C1 segment of cervical spinal cord (tissue), 14 donors: ENCODE measurements around the gene BGN.
A peak's percentile ranks its signal among the peaks of the same experiment; 100 is the strongest.

Experiments
- DNase-seq, 14 donors: peaks; one replicate each; lab custom pipeline; 2025; lab: John Stamatoyannopoulos, UW

BGN gene

DNA sequence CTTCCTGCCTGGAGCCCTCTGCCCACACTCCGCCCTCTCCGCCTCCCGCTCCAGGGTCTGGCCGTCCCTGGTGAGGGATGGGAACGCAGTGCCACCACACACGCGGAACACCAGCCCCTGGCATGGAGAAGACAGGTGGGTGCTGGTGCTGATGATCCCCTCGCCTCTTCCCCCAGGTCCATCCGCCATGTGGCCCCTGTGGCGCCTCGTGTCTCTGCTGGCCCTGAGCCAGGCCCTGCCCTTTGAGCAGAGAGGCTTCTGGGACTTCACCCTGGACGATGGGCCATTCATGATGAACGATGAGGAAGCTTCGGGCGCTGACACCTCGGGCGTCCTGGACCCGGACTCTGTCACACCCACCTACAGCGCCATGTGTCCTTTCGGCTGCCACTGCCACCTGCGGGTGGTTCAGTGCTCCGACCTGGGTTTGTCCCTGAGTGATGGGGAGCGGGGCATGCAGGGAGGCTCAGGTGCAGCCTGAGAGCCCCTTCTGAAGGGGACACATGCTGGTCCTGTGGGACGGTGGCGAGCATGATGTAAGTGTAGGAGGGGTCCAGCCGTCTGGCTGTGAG lies 9.8 kb downstream of the BGN start:
- no peak for DNase-seq

DNA sequence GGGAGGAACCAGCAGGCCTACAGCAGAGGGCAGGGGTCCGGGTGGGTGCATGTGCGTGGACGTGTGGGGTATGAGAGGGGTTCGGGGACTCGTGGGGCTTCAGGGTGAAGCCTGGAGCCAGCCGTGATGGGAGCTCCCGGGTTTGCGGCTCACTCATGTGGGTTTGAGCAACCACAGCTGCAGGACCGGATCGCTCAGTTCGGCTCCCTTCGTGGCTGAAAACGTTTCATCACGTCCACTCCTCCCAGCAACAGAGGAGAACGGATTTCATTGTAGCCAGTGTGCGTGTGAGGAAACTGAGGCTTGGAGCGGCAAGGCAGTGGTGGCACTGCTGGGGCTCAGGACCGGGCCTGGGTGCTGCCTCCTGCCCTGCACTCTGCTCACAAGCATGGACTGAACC lies 10.6 kb downstream of the BGN start:
- no peak for DNase-seq

DNA sequence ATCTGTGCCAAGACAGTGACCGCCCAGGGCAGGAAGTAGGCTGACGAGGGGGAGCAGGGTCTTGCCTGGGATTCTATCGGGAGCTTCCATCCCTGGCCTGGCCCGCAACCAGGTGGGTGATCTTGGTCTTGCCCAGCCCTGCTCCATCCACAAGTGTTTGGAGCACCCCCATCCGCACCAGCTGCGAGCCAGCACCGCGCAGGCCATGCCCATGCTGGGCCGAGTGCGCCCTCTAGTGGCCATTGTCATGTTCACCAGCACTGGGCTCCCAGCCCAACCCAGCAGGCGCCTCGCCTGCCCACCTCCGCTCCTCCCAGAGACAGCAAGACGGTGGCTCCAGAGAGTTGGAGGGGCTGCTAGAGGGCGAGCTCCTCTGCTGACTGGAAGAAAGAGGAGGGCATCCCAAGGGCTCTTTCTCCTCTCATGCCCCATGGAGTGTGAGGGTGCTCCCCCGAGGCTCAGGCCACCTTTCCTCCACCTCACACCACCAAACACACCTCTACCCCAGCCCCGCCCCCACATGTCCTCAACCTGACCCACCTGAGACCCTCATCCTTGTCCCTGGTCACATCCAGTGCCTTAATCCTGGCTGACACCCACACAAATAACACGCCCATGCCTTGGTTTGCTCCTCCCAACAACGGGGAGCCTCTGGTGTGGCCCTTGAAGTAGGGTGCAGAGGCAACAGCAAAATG lies 12.9 kb downstream of the BGN start:
- peak in 13 of 14 donors; percentile 6 to 78 (median 50) for DNase-seq

DNA sequence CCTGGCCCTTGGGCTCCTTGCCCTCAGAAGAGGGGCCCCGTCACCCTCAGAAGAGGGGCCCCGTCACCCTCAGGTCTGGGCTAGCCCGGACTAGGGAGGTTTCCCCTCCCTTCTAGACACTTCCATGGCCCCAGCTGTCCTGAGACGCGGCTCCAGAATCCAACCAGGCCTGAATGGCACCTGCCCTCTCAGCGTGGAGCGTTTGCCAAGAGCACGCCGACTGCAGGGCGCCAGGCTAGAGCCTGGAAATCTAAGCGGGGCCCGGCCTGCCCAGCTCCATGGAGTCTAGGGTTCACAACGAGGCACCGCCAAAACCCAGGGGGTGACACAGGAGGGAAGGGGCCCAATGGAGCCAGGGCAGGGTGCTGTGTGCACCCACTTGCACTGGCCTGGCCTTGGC lies 14.8 kb downstream of the BGN start:
- DNase-seq = peak in 1 of 14 donors; percentile 42

DNA sequence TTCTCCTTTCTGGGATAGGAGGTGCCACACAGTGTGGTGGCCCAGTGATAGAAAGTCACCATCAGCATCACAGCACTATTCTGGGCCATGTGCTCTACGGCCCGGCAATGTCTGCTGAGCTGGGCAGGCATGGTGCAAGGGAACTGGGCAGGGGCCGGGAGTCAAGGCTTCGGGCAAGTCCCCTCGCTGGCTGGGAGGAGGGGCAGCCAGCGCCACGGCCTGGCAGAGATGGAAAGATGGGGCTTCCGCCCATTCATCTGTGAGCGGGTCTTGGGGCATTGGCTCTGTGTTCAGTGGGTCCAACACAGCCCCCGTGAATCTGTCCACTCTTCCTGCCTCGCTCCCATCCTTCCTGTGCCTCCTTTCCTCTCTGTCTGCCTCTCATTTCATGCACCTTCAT lies 15.6 kb downstream of the BGN start:
- no peak for DNase-seq

DNA sequence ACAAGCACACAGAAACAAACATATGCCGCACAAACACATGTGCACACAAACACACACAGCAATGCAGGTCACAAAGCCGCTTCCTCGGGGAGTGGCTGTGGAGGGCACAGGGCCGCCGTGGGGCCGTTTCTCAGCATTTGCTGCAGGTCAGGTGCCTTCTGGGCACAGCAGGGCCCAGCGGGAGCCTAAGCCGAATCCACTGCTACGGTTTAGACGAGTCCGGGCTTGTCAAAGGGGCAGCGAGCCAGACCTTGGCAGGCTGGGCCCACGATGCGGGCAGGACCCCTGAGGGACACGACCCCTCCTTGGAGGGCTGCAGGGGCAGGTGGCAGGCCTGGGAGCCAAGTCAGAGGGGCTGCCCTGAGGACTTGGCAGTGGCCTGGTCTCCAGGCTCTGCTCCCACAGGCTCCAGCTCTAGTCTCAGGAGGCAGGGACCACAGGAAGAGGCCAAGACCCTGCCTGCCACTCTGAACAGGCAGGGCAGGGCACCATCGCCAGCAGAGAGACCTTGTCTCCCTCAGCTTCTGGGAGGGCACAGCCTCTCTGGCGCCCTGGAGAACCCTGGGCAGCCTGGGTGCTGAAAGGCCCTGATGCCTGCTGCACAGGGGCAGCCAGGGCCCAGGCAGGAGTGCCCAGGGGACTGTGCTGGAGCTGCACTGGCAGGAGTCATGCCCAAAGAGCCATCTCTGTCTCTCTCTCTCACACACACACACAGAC lies 17.2 kb downstream of the BGN start:
- no peak for DNase-seq

DNA sequence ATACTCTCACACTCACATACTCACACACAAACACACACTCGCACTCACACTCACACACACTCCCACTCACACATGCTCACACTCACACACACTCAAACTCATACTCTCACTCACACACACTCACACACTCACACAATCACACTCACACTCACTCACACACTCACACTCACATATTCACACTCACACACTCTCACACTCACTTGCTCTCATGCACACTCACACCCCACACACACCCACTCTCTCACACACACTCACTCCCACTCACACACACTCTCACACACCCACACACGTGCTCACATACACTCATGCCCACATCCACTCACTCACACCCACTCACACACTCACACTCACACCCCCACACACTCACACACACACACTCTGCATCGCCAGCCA lies 17.7 kb downstream of the BGN start:
- DNase-seq = no peak

DNA sequence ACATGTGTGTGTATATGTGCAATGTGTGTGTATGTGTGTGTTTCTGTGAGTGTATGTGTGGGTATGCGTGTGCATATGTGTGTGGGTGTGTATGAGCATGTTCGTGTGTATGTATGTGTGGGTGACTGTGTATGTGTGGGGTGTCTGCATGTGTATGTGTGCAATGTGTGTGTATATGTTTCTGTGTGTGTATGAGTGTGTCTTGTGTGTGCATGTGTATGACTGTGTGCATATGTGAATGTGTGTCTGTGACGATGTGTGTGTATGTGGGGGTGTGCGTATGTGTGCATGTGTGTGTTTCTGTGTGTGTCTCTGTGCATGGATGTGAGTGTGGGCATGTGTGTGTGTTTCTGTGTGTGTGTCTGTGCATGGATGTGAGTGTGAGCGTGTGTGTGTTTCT lies 18.5 kb downstream of the BGN start:
- no peak for DNase-seq

DNA sequence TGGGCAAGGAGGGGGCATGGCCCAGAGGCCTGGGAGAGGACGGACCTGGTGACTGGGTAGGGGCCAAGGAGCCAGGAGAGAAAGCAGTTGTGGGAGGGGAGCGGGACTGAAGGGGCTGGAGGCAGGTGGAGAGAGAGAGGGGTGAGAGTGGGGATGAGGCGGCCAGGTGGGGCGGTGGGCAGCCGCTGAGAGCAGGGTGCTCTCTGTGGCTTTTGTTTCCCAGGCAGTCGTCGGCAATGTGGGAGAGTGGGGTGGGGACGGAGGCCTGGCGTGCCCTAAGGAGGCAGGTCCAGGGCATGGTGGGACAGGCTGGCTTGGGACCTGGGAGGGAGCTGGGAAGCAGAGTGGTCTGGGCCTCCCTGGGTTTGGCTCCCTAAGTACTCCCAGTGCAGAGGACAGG lies 19.5 kb downstream of the BGN start:
- no peak for DNase-seq

DNA sequence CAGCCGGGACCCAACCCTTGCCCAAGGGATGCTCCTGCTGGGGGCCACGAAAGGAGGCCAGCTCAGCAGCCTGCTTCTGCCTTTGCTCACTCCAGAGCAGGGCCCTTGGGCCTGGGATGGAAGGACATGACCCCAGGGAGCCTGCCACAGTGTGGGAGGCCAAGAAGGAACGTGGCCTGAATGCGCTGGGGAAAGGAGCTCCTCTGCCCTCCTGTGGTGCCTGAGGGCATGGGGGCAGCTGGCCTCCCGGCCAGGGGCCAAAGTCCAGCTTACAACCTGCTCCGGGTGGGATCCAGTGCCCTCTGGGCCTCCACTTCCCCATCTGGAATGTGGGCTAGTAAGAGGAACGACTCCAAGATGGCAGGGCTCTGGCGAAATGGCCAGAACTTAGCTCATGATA lies 20.7 kb downstream of the BGN start:
- no peak for DNase-seq

DNA sequence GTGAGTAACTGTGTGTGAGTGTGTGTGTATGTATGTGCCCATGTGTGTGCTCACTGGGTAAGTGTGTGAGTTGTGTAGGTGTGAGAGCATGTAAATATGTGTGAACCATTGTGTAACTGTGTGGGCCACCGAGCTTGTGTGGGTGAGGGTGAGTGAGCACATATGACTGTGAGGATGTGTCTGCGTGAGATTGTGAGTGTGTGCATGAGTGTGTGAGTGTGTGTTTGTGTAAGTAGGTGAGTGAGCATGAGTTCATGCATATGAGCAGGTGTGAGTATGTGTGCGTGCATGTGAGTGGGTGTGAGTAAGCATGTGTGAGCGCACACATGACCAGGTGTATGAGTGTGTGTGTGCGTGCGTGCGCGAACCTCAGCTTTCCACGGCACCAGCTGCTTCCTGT lies 21.3 kb downstream of the BGN start:
- no peak for DNase-seq

DNA sequence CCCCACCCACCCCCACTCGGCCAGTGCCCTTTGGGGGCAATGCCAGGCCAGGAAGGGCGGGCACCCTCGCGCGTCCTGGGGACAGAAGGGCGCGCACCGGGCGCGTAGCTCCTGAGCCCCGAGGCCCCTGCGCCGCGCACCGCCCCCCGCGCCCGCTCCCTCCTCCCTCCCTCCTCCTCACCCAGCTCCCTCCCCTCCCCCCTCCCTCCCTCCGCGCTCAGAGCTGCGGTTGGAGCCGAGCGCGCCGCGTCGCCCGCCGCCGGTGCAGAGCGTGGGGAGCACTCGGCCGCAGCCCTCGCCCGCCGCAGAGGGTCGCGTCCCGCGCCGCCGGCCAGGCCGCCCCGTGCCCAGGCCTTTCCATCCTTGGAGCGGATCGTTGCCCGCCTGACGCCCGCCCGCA lies 22.6 kb downstream of the BGN start, which contains the start of gene ATP2B3:
Gene ATP2B3 (plus strand): TSS at position 220 of the 400 bp plus-strand sequence. CDS start 18,606 bp downstream, outside the sequence.
- DNase-seq = no peak

DNA sequence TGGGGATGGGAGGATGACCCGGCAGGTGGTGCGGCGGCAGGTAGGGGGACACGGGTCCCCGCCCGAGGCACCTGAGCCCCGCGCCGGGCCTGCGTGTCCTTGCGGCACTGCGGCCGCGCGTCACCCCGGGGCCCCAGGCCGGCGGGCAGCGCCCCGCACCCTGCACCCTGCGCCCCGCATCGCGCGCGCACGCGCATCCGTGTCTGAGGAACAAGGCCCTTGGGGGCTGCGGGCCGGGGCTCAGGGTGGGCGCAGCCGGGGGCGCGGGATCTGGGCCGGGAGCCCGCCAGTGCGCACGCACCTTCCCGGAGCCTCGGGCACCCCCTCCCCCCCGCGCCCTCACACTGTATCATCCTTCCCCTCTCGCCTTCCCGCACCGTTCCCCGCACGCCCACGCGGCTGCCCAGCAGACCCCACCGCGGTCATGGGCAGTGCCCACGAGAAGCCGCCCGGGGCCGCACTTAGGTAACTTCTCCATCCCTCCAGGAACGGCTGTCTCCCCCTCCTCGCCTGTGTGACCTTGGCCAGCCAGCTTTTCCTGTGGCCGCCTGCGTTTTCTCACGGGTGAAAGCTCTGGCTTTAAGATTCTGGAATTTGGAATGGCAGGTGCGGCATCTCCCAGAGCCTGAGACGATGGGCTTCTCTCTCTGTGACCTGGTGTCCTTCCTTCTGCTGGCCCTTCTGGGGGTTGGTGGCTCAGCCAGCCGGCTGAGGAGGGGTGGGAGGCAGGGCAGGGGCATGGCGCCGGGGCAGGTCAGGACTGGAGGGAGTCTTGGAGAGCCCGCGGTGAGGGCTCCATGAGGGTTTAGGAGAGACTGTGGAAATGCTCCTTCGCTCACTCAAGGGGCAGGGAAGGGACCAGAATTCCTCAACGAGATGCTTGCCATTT lies 23.4 kb downstream of the BGN start:
- DNase-seq = no peak

DNA sequence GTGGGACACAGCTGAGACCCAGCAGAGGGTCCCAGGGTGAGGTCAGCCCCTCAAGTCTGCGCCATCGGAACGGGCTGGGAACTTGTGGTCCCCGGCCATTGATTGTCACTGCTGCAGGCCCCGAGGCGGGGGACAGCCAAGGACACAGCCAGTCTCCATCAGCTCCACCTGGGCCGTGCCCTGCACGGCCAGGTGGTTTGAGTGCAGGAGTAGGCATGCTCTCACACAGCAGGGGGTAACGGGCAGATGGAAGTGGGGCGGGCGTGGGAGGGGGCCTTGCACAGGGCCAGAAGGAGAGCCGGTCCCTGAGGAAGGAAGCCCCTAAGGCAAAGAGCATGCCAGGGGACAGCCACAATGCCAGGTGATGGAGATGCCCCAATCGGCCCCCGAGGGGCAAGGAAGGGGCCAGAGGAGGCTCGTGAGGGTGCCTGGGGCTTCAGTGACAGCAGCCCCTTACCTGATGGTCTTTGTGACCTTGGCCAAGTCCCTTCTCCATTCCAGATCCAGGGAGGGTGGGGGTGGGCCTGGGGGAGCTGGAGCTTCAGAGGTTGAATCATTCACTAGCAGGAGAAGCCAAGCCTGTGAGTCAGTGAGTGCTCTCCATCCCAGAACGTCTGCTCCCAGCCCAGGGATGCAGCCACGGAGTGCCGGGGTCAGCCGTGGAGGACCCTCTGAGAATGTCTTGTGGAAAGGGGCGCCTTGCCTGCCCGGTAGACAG lies 24.9 kb downstream of the BGN start:
- DNase-seq = peak in 1 of 14 donors; percentile 53

DNA sequence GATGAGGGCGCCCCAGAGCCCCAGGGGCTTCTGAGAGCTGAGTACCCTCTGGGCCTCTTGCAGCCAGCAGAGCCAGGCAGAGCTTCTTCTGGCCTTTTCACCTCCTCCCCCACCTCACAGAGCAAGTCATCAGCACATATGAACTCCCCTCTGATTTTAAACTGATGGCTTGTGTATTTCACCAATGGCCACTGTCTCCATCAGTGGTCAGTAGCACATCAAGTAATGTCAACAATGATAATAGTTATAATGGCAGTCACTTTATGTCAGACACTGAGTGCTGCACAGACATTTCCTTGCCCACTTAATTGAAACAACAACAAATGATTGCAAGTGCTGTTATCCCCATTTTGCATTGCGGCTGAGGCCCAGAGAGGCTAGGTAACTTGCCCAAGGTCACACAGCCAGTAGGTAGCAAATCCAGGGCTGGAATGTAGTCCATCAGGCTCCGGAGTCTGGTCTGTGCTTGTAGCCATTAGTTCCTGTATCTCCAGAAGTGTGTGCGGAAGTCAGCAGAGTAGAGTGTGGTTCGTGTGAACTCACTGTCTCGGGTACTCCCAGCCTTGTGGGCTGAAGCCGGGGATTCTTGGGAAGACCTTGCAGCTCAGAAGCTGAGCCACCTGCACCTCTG lies 25.6 kb downstream of the BGN start:
- DNase-seq = no peak

DNA sequence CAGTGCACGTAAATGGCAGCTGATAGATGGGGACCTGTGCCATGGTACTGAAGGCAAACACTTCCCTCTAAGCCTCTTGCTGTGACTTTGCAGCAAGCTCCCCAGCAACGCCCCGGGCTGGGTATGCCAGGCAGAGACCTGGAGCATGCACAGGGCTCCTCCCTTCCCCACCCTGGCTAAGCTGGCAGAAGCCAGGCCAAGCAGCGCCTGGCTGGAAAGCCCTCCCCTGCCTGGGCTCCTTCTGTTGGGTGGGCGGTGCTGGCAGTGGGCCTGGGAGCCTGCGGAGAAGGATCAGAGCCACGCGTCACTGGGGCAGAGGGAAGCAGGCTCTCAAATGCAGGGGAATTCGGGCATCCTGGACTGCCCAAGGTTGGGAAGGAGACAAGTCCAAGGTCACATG lies 26.3 kb downstream of the BGN start:
- DNase-seq = peak in 5 of 14 donors; percentile 3 to 90 (median 27)

DNA sequence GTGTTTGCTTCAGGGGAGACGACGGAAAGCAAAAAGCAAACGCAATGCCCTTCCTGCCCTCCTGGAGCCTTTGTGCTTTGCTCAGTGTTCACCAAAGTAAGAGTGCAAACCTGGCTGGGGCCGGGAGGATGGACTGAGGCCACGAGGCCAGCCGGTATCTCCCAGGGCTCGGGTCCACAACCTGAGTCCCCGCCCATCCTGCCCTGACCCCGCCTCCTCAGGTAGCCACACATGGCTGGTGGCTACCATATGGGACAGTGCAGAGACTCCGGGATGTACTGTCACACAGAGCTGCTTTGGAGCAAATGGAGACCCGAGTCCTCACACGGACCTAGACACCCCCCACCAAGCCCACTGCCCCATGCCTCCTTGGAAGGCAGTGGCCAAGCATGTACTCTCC lies 27.5 kb downstream of the BGN start:
- DNase-seq = peak in 1 of 14 donors; percentile 30

DNA sequence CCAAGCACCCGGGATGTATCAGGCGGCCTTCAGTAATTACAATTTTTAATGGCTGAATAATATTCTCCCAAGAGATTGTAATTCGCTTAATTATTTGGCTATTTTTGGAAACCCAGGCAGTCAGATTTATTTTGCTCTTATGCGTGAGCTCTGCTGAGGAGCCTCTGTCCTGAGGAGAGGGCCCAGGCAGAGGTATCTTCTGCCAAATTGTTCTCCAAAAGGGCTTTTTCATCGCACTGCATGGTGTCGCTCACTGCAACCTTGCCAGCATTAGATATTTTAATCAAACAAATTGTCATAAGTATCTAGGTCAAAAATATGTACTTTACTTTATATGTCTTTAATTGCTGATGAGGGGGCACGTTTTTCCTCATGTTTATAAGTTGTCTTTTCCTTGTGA lies 28.5 kb downstream of the BGN start:
- DNase-seq = peak in 1 of 14 donors; percentile 66

DNA sequence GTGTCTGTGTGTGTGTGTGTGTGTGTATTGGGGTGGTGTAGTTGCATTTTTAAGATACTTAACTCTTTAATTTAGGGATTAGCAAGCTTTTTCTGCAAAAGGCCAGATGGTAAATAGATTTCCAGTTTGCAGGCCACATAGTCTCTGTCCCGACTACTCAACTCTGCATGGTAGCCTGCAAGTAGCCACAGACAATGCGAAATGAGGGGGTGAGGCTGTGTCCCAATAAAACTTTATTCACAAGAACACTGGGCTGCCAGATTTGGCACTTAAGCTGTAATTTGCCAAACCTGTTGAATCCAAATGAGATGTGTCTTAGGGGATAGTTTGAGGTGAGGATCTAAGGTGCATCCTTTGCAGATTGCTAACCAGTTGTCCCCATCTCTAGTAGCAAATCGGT lies 29.5 kb downstream of the BGN start:
- DNase-seq = no peak

DNA sequence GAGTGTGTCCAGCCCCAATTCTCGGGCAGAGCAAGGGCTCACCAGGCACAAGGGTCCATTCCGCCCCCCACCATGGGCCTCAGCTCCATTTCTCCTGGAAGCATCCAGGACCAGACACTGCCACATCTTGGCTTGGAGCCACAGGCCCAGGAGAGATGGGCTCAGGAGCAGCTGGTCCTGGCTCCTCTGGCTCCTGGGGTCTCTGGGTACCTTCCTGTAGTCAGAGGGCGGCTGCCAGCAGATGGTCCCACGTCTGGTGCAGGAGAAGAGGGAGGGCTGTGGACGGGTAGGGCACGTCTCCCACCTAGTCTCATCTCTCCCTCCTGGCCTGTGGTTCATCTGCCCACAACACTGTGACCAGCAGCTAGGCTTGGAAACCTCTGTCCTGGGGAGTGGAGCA lies 30.7 kb downstream of the BGN start:
- DNase-seq = no peak

DNA sequence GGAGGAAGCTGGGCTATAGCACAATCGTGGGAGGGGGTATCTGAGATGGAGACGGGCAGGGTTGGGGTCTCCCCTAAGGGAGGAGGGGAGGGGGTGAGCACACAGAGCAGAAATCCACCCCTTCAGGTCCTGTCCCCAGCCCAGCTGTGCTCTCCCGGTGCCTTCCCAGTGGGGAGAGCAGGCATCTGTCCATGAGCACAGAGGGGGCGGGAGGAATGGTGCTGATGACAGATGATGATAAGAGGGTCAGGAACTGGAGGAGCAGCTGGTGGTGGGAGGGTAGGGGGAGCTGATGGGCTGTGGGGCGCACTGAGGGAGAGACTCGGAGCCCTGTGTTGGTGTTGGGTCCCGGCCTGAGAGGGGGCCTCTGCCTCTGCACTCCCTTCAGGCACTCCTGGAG lies 31.3 kb downstream of the BGN start:
- no peak for DNase-seq
